Fibroblast of pulmonary artery (primary cell): ENCODE data around the gene MBD2.

Source experiments
- DNase-seq: peaks from one replicate; pipeline ENCODE4 v3.0.0-alpha.2; 2010; ENCODE audit warnings: low read depth
- H3K4me3 ChIP-seq: replicated peaks from 2 replicates; pipeline ENCODE4 v1.5.1; 2011; ENCODE audit warnings: low read depth, mild to moderate bottlenecking, control low read depth, low read length, moderate library complexity
- CTCF ChIP-seq: IDR thresholded peaks from 2 replicates; pipeline ENCODE4 v1.5.1; 2011; ENCODE audit warnings: mild to moderate bottlenecking, control low read depth, low read length, inconsistent platforms; ENCODE audit errors: missing control alignments

MBD2 gene

GRCh38 chr18:54109131-54109683 lies 115.3 kb downstream of the MBD2 start:
- no peak for DNase-seq
- no peak for TF ChIP-seq CTCF

GRCh38 chr18:54102123-54102522 lies 122.3 kb downstream of the MBD2 start:
- no peak overlapping the region for H3K4me3 ChIP-seq
- DNase-seq = no peak
- TF ChIP-seq CTCF = no peak

More at GRCh38 chr18:54109131-54109683, 115.3 kb downstream of the MBD2 start:
- no peak overlapping the region for H3K4me3 ChIP-seq
